H1 (cell line): ENCODE measurements around the gene CD300LG. TPM values are rescaled to one million over a fixed set of nuclear protein-coding genes. Genes with fewer than 3 reads are reported as not detected.
A peak's percentile ranks its signal among the peaks of the same experiment; 100 is the strongest.

Source experiments
- CTCF ChIA-PET: fragments of 300-600 bp; sonication (Branson Sonifier 250); formaldehyde crosslinking; loops from one replicate; lab custom pipeline; 2021; ENCODE audit not compliant: partially characterized antibody; lab: Charles Lee
- POLR2A ChIA-PET: fragments of 300-600 bp; sonication (Branson Sonifier 250); formaldehyde crosslinking; loops from one replicate; lab custom pipeline; 2021; ENCODE audit warnings: inconsistent platforms; ENCODE audit not compliant: partially characterized antibody; lab: Charles Lee
- DNase-seq, 2 experiments: peaks; one replicate each; pipeline versions ENCODE4 v3.0.0 to v3.0.0-alpha.2; 2010 to 2022; ENCODE audit warnings: low spot score in 2 of 2, low read depth in 1 of 2, mixed read lengths in 1 of 2
- FAIRE-seq: peaks from 2 replicates; lab custom pipeline; 2011; peaks lifted over from hg19 to GRCh38; lab: Jason Lieb, UNC
- H2AFZ ChIP-seq: 2 replicates; pipeline ENCODE4 v1.8.1; 2012; ENCODE audit warnings: low read length, inconsistent platforms
- H2AK5ac ChIP-seq: 2 replicates; pipeline ENCODE4 v1.6.1; 2013; ENCODE audit warnings: low read depth, low read length
- H2BK120ac ChIP-seq: replicated peaks from 2 replicates; pipeline ENCODE3; 2013; ENCODE audit warnings: low read depth, low read length, inconsistent platforms
- H2BK12ac ChIP-seq: 2 replicates; pipeline ENCODE4 v1.6.1; 2013; ENCODE audit warnings: low read depth, low read length
- H2BK15ac ChIP-seq: 2 replicates; pipeline ENCODE4 v1.6.1; 2013; ENCODE audit warnings: low read length
- H2BK20ac ChIP-seq: 2 replicates; pipeline ENCODE4 v1.6.1; 2013; ENCODE audit warnings: low read length
- H2BK5ac ChIP-seq: 2 replicates; pipeline ENCODE4 v1.6.1; 2013; ENCODE audit warnings: low read depth, low read length
- H3K14ac ChIP-seq: 2 replicates; pipeline ENCODE4 v1.6.1; 2013; ENCODE audit warnings: inconsistent platforms; ENCODE audit not compliant: insufficient read length
- H3K18ac ChIP-seq: 2 replicates; pipeline ENCODE4 v1.6.1; 2013; ENCODE audit warnings: low read length; ENCODE audit errors: extremely low read depth
- H3K23ac ChIP-seq: 2 replicates; pipeline ENCODE4 v1.6.1; 2013; ENCODE audit warnings: inconsistent platforms; ENCODE audit not compliant: insufficient read length
- H3K23me2 ChIP-seq: 2 replicates; pipeline ENCODE4 v1.6.1; 2013; ENCODE audit warnings: low read depth, low read length
- H3K27ac ChIP-seq: 2 replicates; pipeline ENCODE4 v1.6.1; 2011; ENCODE audit warnings: low read depth, low read length, inconsistent platforms
- H3K27me3 ChIP-seq, 4 experiments: replicated peaks in 1 of 4; 1 replicate in 1 of 4; 2 replicates in 3 of 4; pipeline versions ENCODE4 v1.6.1 to v1.8.1; 2011 to 2013; ENCODE audit warnings: low read length in 3 of 4, mild to moderate bottlenecking in 3 of 4, inconsistent platforms in 2 of 4, mixed read lengths in 2 of 4, moderate library complexity in 1 of 4; ENCODE audit not compliant: control insufficient read depth in 3 of 4, insufficient read depth in 3 of 4; ENCODE audit errors: extremely low read depth in 1 of 4
- H3K36me3 ChIP-seq, 4 experiments: 2 replicates each; pipeline versions ENCODE4 v1.6.1 to v1.8.1; 2011 to 2013; ENCODE audit warnings: mild to moderate bottlenecking in 4 of 4, low read length in 3 of 4, moderate library complexity in 2 of 4, control low read depth in 1 of 4, inconsistent platforms in 1 of 4; ENCODE audit not compliant: insufficient read depth in 4 of 4, control insufficient read depth in 2 of 4
- H3K4ac ChIP-seq: replicated peaks from 2 replicates; pipeline ENCODE3; 2013; ENCODE audit warnings: low read length, low read depth, mixed read lengths, inconsistent platforms; ENCODE audit not compliant: insufficient read length
- H3K4me1 ChIP-seq, 4 experiments: replicated peaks in 1 of 4; 1 replicate in 1 of 4; 2 replicates in 3 of 4; pipeline versions ENCODE4 v1.6.1 to v1.8.1; 2011 to 2013; ENCODE audit warnings: low read length in 3 of 4, inconsistent platforms in 2 of 4, mixed read lengths in 1 of 4; ENCODE audit not compliant: insufficient read depth in 4 of 4, control insufficient read depth in 3 of 4
- H3K4me2 ChIP-seq, 2 experiments: 2 replicates each; pipeline versions ENCODE4 v1.6.1 to v1.8.1; 2011 to 2013; ENCODE audit warnings: low read depth in 2 of 2, low read length in 2 of 2, control low read depth in 1 of 2, inconsistent platforms in 1 of 2, mild to moderate bottlenecking in 1 of 2; ENCODE audit not compliant: insufficient read depth in 1 of 2
- H3K4me3 ChIP-seq, 4 experiments: fragments of 200-600, 300-600 bp in 1 of 4; sonication (generic), shearing (Covaris generic), sonication (Bioruptor Twin) in 1 of 4; 2 replicates each; pipeline versions ENCODE4 v1.5.1 to v1.8.1; 2011 to 2016; ENCODE audit warnings: low read length in 4 of 4, low read depth in 3 of 4, control low read depth in 2 of 4, inconsistent platforms in 2 of 4, mild to moderate bottlenecking in 2 of 4, mixed read lengths in 1 of 4, moderate library complexity in 1 of 4; ENCODE audit not compliant: insufficient read depth in 2 of 4; ENCODE audit errors: extremely low read depth in 1 of 4
- H3K56ac ChIP-seq: replicated peaks from 2 replicates; pipeline ENCODE3; 2013; ENCODE audit warnings: low read depth, mild to moderate bottlenecking, mixed read lengths, low read length, inconsistent platforms; ENCODE audit not compliant: insufficient read length
- H3K79me1 ChIP-seq: 2 replicates; pipeline ENCODE4 v1.6.1; 2013; ENCODE audit warnings: low read depth, low read length, control low read depth
- H3K79me2 ChIP-seq, 2 experiments: 2 replicates each; pipeline versions ENCODE4 v1.6.1 to v1.8.1; 2012 to 2013; ENCODE audit warnings: low read length in 2 of 2, mild to moderate bottlenecking in 2 of 2, inconsistent platforms in 1 of 2; ENCODE audit not compliant: insufficient read depth in 2 of 2, control insufficient read depth in 1 of 2
- H3K9ac ChIP-seq, 4 experiments: replicated peaks in 1 of 4; 1 replicate in 1 of 4; 2 replicates in 3 of 4; pipeline versions ENCODE4 v1.6.1 to v1.8.1; 2011 to 2013; ENCODE audit warnings: low read depth in 3 of 4, low read length in 3 of 4, control low read depth in 2 of 4, mild to moderate bottlenecking in 2 of 4, moderate library complexity in 2 of 4, inconsistent platforms in 1 of 4; ENCODE audit errors: extremely low read depth in 1 of 4
- H3K9me3 ChIP-seq, 2 experiments: 2 replicates each; pipeline versions ENCODE4 v1.6.1 to v1.8.1; 2012 to 2013; ENCODE audit warnings: mild to moderate bottlenecking in 2 of 2, moderate library complexity in 2 of 2, control low read depth in 1 of 2, inconsistent platforms in 1 of 2, low read depth in 1 of 2, low read length in 1 of 2, mixed read lengths in 1 of 2; ENCODE audit not compliant: insufficient read depth in 2 of 2
- H4K20me1 ChIP-seq, 2 experiments: replicated peaks in 1 of 2; 2 replicates each; pipeline versions ENCODE3 to v1.8.1; 2011 to 2013; ENCODE audit warnings: inconsistent platforms in 2 of 2, low read length in 2 of 2, mild to moderate bottlenecking in 1 of 2; ENCODE audit not compliant: insufficient read depth in 2 of 2, control insufficient read depth in 1 of 2
- H4K5ac ChIP-seq: 2 replicates; pipeline ENCODE4 v1.6.1; 2013; ENCODE audit warnings: low read length, low read depth, mixed read lengths, inconsistent platforms; ENCODE audit not compliant: insufficient read length
- H4K8ac ChIP-seq: 2 replicates; pipeline ENCODE4 v1.8.0; 2013; ENCODE audit warnings: mild to moderate bottlenecking, moderate library complexity, low read length, inconsistent platforms; ENCODE audit not compliant: insufficient read depth; ENCODE audit errors: extremely low read depth
- H4K91ac ChIP-seq: replicated peaks from 2 replicates; pipeline ENCODE3; 2013; ENCODE audit warnings: low read length, mixed read lengths, inconsistent platforms; ENCODE audit not compliant: insufficient read length
- ATF3 ChIP-seq: IDR thresholded peaks from 2 replicates; pipeline ENCODE4 v1.6.1; 2011; ENCODE audit warnings: low read depth, mild to moderate bottlenecking, low read length; ENCODE audit not compliant: insufficient read depth
- EGR1 ChIP-seq: IDR thresholded peaks from 2 replicates; pipeline ENCODE4 v1.6.1; 2011; ENCODE audit warnings: low read depth, low read length, borderline replicate concordance
- FOSL1 ChIP-seq: IDR thresholded peaks from 2 replicates; pipeline ENCODE4 v1.6.1; 2011; ENCODE audit warnings: mild to moderate bottlenecking, low read depth, low read length, moderate library complexity; ENCODE audit not compliant: insufficient read depth
- HDAC6 ChIP-seq: IDR thresholded peaks from one replicate; pipeline ENCODE4 v1.7.1; 2012; ENCODE audit warnings: low read depth, mild to moderate bottlenecking, inconsistent platforms, low read length, moderate library complexity
- MAX ChIP-seq: IDR thresholded peaks from 2 replicates; pipeline ENCODE4 v1.6.1; 2012; ENCODE audit warnings: inconsistent platforms
- POLR2AphosphoS5 ChIP-seq: IDR thresholded peaks from 2 replicates; pipeline ENCODE4 v1.6.1; 2011; ENCODE audit warnings: low read depth, low read length
- POU5F1 ChIP-seq: IDR thresholded peaks from 2 replicates; pipeline ENCODE4 v1.6.1; 2011; ENCODE audit warnings: low read depth, mild to moderate bottlenecking, low read length, moderate library complexity
- RFX5 ChIP-seq: IDR thresholded peaks from 2 replicates; pipeline ENCODE4 v1.6.1; 2011; ENCODE audit warnings: low read depth, low read length, improper control_type of control experiment, borderline replicate concordance
- RXRA ChIP-seq: IDR thresholded peaks from 2 replicates; pipeline ENCODE4 v1.6.1; 2011; ENCODE audit warnings: low read depth, mild to moderate bottlenecking, low read length, moderate library complexity; ENCODE audit not compliant: insufficient read depth
- SP4 ChIP-seq: IDR thresholded peaks from 2 replicates; pipeline ENCODE4 v1.6.1; 2012; ENCODE audit warnings: low read length, inconsistent platforms
- TAF7 ChIP-seq: optimal IDR thresholded peaks from 2 replicates; pipeline ENCODE3; 2011; ENCODE audit warnings: low read depth, mild to moderate bottlenecking, inconsistent platforms, low read length, moderate library complexity, borderline replicate concordance
- USF2 ChIP-seq: IDR thresholded peaks from 2 replicates; pipeline ENCODE4 v1.6.1; 2011; ENCODE audit warnings: low read length, improper control_type of control experiment
- YY1 ChIP-seq: IDR thresholded peaks from 2 replicates; pipeline ENCODE4 v1.6.1; 2011; ENCODE audit warnings: low read depth, mild to moderate bottlenecking, low read length
- WGBS, 2 experiments: shearing (Covaris generic) in 1 of 2; methylation state at CpG; one replicate each; pipeline versions ENCODE4 v1.1.6 to v1.1.7; 2013 to 2015; ENCODE audit warnings: low lambda C conversion rate in 2 of 2, mixed read lengths in 2 of 2, inconsistent platforms in 1 of 2, low coverage in 1 of 2, missing lambda C conversion rate in 1 of 2; ENCODE audit not compliant: insufficient replicate concordance in 2 of 2, insufficient coverage in 1 of 2, insufficient read length in 1 of 2; ENCODE audit errors: extremely low coverage in 1 of 2, missing lambda C conversion rate in 1 of 2; 5-methylcytosine and 5-hydroxymethylcytosine counted together
- polyA plus RNA-seq, 7 experiments: library from polyadenylated mRNA; depleted of rRNA in 3 of 7; stranded (reverse) in 5 of 7; unstranded in 2 of 7; fragments of >200 nt in 5 of 7; fragments of 200-250 nt in 2 of 7; gene quantifications; 1 replicate in 5 of 7; 2 replicates in 1 of 7; 4 replicates in 1 of 7; pipeline versions ENCODE4 v1.2.1 to v1.2.3, GENCODE V29; 2011 to 2013; ENCODE audit warnings: missing spikeins in 2 of 7, mixed read lengths in 2 of 7
- total RNA-seq: library from RNA; stranded (reverse); fragmentation: NEBNext Ultra II Directional; extraction: Animal tissue kit (Norgen Biotek cat#: 25700); gene quantifications from 2 replicates; pipeline ENCODE4 v1.2.1, GENCODE V29; 2021

The CD300LG gene
- total and polyA plus RNA-seq, 2 of the 8 experiments (the other 6 are each of a cell fraction or from before 2014, with no cell fraction given) = 0.06 TPM; not detected in 1

- 76% methylated on average over 3 of the region's 3 CpGs; no CpG with 5 or more reads in 1 of the 2 experiments for WGBS, 2 experiments
- Histone ChIP-seq H3K56ac (no peak overlapping the region), H3K18ac (no peak overlapping the region), H2BK120ac (no peak overlapping the region), H3K23ac (no peak overlapping the region), H3K79me1 (no peaks in the 10 kb centered on the region), H4K5ac (no peak overlapping the region), H2BK20ac (no peak overlapping the region), H4K20me1 (peaks cover 0 to 1% of the 10 kb centered on the region in 2 experiments), H2AK5ac (no peak overlapping the region), H2BK15ac (no peak overlapping the region), H3K4me1 (peaks cover 0 to 4% (median 1%) of the 10 kb centered on the region in 4 experiments; a peak in 1 of 7 replicates), H3K27ac (no peak overlapping the region), H3K4me3 (no peak overlapping the region), H3K14ac (no peak overlapping the region), H2BK5ac (0 out of 2 replicates have a peak overlapping the region, but pooled peaks have one; percentile 6), H3K36me3 (no peaks in the 10 kb centered on the region), H3K9ac (no peak overlapping the region), H2AFZ (no peak overlapping the region), H3K9me3 (no peaks in the 10 kb centered on the region), H3K23me2 (no peaks in the 10 kb centered on the region), H3K4ac (no peak overlapping the region), H3K4me2 (no peak overlapping the region), H4K8ac (no peak overlapping the region), H4K91ac (no peak overlapping the region), H3K79me2 (no peaks in the 10 kb centered on the region), H3K27me3 (no peaks in the 10 kb centered on the region), H2BK12ac (no peak overlapping the region)
- no peak for FAIRE-seq
- DNase-seq = no peak
- ChIA-PET CTCF (interaction anchor here (1.0 to 3.1 kb wide), 7 partner anchors 21 to 46 kb away, joined by 3 to 20 read pairs (median 4); partner anchors contain the start of gene CD300LG), POLR2A (interaction anchor here (1.0 to 1.3 kb wide), 2 partner anchors 8 to 9 kb away, joined by 3 to 5 read pairs; no protein-coding TSS in a partner anchor)
- no peak for TF ChIP-seq EGR1
- TF ChIP-seq POLR2AphosphoS5 = no peak
- TF ChIP-seq MAX = no peak
- no peak for TF ChIP-seq YY1
- TF ChIP-seq POU5F1 = no peak
- TF ChIP-seq RXRA = no peak
- no peak for TF ChIP-seq RFX5
- no peak for TF ChIP-seq TAF7
- no peak for TF ChIP-seq SP4
- TF ChIP-seq FOSL1 = no peak
- TF ChIP-seq USF2 = no peak
- no peak for TF ChIP-seq ATF3
- TF ChIP-seq HDAC6 = no peak
Observed at GRCh38 chr17:43813386-43813785, 33.6 kb upstream of the CD300LG start.
